ENCODE results near the gene FGF1.

The FGF1 gene

DNA sequence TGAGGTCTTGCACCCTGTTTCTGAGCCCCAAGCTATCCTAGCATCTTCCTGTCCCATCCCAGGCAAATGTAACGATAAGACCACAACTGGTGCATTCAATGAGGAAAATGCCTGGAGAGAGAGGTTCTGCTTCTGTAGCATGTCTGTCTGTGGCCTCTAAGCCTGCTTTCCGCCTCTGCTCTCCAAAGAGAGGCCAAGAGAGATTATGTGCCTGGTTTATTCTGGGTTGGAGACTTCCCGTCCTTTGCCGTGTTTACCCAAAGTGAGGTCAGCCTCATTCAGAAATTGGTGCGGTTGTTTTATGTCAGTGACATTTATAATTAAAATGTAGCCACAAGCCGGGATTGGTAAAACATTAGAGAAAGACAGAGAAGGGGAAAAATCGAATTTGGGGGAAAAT is 77.8 kb downstream of the FGF1 start:
- DNase-seq: no peak

DNA sequence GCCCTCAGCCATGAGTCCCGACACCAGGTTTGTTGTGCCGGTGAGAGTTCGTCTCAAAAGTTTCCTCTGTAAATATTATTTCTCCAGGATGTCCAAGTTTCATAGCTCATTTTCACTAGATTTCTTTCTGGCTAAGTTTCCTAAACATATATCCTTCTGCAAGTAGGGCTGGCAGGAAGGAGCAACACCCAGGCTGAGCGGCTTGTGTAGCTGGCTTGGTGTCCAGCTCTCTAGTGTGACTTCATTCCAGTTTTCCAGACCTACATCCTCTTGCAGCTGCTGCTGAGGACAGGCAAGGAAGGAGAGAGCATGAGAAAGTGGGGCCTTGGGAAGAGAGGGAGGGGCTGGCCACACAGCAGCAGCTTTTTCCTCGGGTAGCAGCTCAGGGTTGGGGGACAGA is 80.3 kb downstream of the FGF1 start:
- DNase-seq: no peak

DNA sequence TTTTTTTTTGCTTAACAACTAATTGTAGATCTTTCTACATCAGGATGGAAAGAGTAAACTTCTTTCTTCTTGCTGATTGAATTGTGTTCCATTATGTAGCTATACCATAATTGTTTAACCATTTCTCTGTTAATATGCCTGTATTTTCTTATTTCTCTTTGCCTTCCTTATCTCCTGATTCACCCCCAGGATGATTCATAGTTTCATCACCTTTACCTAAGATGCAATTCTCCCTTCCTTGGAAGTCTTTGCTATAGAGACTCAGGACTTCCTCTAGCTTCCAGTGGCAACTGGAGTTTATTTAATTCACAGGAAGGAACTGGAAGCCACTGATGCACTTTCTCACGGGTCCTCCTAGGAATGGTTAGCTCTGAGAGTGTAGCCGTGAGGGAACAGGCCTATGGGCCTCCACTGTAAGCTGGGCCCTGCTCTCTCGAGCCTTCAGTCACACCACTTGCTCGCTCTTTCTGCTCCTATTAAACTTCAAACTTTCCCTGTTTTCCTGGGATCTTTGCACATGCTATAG is 83.1 kb downstream of the FGF1 start:
- no peak for DNase-seq

DNA sequence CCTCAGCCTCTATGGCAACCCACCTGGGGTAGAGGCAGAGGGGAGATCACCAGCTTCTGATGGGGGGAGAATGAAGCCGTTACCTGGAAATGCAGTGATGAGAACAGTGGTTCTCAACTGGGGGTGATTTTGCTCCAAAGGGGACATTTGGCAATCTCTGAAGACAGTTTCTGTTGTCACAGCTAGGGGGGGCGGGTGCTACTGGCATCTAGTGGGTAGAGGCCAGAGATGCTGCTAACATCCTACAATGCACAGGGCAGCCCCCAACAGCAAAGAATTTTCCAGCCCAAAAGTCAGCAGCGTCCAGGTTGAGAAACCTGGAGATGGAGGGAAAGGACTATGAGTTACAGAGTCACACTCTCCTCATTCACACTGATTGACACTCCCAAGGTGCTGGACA is 84.5 kb downstream of the FGF1 start:
- DNase-seq: no peak

DNA sequence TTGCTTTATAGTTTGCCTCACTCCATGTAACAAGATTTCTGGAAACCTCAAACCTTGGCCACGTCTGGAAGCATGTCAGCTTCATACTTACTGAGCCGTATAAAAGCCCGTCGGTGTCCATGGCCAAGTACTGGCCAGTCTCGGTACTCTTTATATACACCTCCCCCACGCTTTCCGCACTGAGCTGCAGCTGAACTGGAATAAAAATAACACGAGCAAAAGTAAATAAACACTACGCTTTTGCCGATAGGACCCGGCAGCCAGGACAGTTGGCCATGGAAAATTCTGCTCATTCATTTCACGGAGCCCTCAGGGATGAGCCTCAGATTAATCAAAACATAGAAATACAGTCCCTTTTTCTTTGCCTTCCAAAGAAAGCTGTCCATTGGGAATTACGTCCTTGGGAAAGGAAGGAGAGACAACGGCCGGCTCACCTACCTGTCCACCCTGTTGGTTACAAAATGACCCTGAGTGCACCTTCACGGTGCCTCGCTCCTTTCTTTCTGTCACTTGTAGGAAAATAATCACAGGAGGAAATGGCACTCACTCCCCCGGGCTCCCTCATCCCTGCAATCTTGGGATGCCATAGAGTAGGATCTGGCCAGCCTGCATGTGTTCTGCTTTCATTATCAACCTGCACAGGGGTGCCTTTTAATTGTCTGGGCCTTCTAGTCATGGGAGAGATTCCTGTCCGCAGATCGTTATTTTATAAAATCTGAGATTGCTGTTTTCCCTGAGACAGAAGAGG is 85.1 kb downstream of the FGF1 start:
- no peak for DNase-seq

DNA sequence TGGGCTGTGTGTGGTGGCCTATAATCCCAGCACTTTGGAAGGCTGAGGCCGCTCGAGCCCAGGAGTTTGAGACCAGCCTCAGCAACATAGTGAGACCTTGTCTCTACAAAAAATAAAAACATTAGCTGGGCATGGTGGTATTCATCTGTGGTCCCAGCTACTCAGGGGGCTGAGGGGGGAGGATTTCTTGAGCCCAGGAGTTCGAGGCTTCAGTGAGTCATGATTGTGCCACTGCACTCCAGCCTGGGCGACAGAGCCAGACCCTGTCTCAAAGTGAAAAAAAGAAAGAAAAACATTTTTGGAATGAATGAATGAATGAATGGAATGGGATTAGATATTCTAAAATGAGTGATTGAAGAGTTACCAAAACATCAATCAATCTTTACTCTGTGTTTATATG is 85.8 kb downstream of the FGF1 start:
- no peak for DNase-seq

DNA sequence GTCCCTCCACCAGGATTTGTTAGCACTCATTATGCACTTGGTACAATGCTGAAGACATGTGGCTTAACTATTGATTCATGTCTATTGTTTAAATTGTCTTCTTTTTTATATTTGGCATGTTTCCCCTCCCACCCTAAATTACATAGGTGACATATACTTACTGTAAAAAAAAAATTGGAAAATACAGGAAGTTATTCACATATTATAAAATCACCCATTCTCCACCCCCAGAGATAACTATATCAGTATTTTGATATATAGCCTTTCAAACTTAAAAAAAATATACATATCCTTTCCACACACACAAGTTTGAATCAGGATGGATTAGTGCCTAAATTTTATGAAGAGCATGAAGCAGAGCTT is 87.6 kb downstream of the FGF1 start:
- no peak for DNase-seq

DNA sequence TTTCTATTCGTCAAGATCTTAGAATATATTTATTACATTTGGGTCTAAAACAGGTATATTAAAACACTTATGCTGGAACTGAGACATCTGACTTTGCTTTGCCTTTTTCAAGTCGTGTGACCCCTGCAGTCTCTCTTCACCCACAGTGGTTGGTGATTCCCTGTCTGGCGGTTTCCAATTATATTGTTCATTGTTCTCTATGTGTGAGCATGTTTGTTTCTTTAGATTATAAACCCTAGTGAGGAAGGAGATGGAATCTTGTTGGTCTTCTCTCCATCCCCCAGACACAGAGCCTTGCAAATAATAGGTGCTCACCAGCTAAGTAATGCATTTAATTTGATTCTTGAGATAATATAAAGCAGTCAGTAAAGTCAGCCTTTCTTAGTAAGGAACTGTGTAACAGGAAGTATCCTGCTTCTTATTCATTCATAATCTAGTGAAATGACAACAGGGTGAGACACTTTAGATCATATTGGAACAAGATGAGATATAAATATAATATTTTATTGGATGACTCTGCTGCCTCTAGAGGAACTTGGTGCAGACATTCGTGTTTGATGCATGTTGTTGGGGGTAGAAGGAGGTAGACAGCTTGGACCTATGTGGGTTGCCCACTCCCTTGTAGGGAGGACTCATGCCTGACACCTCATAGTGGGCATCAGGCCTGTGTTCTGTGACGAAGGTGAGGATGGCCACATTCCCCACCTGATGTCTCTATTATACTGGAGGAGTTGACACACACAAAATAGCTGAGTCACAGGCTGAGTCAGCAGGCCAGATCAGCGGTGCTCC is 88.1 kb downstream of the FGF1 start:
- DNase-seq: peak; percentile 89

DNA sequence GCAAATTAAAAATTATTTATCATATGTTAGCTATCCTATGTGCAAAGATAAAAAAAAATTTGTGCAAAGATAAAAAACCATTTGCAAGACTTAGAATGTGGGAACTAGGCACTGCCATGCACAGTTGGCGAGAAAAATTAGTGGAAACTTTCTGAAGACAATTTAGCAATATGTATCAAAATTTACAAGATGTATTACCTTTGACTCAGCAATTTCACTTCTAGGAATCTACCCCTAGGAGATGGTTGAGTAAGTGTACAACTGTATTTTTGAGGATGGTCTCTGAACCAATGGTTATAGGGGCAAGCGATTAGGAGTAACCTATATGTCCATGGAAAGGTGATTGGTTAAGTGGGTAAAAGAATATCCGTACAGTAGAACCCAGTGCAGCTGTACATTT is 88.9 kb downstream of the FGF1 start:
- no peak for DNase-seq

DNA sequence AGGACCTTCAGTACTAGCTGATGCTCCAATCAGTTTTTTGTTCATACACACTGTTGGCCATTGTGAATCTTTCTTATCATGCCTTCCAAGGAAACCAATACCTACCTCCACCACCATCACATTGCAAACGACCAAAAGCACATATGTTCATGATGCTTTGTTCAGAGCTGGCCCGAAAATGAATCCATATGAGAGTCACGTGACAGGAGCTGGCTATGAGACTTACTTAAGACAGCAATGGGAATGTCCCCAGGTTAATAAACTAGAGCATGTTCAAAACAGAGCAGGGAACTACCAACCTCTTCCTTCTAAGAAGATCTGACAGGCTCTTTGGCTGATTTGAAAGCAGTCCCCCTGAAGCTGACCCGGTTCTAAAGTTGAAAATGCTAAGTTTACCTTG is 93.5 kb downstream of the FGF1 start:
- DNase-seq: no peak

DNA sequence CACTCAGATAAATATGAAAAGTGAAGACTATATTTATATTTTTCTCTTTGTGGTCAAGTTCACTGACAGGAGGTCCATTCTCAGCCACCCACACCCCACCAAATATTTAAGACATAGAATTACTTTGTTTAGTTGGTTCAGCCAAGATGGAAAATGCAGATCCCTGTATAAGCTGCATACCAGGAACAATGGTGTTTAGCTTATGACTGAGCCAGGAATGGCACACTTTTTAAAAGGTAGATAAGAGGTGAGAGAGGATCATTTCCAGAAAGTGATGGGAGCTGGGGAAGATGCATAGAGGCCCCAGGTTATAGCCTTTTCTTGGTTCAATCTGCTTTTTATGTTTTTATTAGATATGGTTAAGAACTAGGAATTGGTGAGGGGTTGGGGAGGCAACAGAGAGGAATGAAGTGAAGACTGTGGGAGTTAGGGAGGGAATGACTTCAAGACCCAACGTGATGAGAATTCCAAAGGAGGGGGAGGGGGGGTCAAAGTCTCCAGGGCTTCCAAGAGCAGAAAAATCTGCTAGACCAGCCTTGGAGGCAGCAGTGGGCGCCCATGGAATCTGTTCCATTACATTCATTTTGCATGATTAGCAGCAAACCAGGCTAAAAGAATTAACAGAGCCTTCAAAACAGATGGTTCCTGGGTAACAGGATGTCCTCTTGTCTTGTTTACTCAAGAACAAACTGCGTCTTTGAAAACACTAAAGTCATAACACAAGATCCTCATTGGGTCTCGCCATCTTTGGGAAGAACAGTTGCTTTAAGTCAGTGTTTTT is 95.2 kb downstream of the FGF1 start:
- DNase-seq: peak; percentile 30

DNA sequence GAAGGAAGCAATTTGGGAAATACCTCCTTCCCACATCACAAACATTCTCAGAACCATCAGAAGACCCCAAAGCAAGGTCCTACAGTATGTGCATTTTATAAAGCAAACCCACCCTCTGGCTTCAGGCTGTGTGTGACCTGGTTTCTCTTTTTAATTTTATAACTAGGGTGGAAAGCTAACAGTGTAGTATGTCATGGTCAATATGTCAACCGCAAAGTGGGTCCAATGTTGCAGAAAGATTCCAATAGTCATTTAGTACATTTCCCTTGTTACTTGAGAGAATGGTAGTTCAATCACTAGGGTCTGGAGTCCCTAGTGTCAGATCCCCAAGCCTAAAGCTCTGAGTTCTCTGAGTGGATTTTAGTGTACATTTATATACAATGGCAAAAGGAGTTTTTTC is 96.2 kb downstream of the FGF1 start:
- no peak for DNase-seq

DNA sequence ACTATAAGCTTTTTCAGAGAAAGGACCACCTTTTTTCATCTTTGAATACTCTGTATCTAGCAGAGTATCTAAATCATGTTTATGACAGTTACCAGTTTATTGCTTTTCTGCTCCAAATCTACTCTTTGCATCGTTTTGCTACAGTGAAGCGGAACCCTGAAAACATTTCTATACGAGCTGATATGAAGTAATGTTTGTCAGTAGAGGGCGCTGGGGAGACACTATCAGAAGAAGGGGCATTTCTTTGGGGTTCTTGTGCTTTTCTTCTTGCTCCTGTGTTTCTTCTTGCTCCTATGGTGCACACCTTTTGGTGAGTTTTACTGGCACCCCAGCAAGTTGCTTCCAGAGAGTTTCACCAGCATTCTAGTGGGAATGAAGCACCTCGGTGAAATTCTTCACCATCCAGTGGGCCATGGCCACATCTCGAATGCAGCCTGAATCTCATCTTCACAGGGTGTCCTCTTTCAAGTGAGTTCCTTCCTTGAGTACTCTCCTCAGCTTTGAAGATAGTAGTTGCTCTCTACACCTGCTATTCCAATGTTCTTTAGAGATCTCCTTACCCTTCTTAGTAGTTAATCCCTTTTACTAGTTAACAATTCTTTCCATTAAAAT is 98.4 kb downstream of the FGF1 start:
- peak; percentile 46 for DNase-seq

DNA sequence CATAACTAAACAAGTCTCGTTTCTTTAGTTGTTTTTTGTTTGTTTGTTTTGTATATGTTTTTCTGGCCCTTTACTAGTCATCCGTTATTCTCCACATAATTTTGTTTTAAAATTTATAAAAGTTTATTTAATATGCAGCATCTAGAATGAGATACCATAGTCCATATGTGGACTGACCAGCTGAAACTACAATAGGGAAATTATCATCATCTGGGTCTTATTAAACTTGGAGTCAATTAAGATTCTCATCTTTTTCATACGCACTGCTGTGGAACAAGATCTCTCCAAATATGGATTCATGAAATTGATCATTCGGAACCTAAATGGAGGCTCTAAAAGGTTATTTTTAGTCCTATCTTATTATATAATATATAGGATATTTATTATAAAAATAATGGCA is 99.3 kb downstream of the FGF1 start:
- no peak for DNase-seq

DNA sequence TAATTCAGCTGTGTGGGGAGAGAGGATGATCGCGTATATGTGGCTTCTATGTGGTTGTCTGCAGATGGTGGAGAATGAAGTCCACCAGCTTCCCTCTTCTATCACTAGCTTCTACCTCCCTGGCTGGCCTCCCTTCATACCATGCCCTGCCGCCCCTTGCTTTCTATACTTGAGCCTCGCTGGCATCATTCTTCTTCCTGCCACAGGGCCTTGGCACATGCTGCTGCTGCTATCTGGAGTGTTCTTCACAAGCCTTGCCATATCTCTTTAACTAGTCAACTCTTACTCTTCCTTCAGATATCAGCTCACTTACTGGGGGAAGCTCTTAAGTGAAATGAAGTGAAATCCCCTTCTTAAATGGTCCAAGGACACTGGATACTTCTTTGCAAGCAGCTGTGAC is 100.4 kb downstream of the FGF1 start:
- DNase-seq: no peak

DNA sequence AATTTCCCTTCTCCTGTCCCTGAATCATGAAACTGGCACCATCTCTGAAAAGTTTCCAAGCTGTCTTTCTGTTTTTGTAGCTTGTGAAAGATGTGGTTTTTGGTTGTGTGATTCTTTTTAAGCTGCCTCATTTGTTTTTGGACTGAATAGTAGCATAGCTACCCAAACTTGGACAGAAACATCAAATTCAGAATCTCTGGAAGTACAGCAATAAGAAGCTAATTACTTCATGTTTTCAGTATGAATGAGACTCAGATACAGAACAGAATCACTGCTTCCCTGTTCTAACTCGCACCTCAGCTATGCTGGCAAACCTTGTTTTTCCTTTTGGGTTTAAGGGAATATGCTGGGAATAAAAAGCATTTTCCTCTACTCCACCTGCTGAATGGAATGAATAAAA is 101.0 kb downstream of the FGF1 start:
- no peak for DNase-seq

DNA sequence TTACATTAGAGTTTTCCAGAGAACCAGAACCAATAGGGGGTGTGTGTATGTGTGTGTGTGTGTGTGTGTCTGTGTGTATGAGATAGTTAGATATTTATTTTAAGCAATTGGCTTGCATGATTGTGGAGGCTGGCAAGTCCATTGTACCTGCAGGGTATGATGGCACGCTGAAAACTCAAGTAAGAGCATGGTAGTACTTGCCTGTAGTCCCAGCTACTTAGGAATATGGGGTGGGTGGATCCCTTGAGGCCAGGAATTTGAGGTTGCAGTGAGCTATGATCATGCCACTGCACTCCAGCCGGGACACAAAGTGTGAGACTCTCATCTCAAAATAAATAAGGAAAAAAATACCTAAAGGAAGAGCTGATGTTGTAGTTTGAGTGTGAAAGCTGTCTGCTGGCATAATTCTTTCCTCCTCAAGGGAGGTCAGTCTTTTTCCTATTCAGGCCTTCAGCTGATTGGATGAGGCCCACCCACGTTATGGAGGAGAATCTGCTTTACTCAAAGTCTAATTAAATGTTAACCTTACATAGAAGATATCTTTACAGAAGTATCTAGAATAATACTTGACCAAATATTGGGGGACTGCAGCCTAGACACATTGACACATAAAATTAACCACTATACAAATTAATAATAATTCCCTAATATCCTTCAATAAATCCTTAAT is 107.6 kb downstream of the FGF1 start:
- no peak for DNase-seq

DNA sequence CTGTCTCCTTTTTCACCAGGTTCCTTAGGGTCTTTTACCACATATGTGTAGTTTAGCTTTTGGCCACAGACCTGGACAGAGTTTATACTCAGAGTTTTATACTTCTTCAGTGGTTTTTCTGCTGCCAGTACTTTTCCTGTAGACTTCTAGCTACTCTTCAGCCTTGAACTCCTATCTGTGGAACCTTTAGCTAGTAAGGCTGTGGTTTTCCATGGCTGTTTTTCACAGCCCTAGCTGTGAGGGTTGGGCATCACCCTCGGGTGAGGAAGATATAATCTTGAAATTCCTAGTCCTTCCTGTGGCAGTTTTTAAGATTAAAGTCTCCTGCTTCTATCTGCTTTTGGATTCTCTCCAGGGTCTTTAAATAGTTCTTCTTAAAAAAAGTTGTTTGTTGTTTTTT is 109.1 kb downstream of the FGF1 start:
- DNase-seq: no peak

DNA sequence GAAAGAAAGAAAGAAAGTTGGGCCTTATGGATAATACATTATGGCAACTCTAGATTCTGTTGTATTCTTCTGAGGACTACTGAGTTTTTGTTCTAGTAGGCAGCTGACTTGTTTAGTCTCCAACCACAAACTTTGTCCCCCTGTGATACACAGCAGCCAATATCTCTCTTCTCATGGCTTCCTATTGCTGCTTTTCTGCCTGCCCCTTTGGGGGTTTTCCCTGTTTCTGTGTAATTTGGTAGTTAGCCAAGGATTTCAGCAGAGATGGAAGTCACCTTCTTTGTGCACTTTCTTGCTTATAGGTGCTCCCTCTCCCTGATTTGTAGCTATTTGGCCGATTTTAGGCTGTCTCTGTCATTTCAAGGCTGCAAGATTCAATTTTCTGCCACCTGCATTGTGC is 109.6 kb downstream of the FGF1 start:
- no peak for DNase-seq

DNA sequence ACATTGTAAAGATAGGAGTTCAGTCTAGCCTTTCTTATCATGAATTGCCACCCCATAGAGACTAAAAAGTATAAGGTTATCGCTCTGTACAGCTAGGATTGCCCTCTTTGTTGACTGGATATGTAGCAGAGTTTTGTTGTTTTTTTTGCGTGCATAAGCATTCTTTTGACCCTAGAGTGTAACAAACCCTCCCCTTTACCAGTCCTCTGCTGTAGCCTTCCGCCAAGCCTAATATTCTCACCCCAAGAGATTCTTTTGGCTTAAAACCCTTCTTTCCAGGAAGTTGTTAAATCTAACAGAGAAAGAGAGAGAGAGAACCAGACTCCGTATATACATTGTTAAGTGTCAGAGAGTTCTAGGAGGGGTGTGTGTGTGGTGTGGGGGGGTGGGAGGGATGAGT is 113.9 kb downstream of the FGF1 start:
- no peak for DNase-seq

DNA sequence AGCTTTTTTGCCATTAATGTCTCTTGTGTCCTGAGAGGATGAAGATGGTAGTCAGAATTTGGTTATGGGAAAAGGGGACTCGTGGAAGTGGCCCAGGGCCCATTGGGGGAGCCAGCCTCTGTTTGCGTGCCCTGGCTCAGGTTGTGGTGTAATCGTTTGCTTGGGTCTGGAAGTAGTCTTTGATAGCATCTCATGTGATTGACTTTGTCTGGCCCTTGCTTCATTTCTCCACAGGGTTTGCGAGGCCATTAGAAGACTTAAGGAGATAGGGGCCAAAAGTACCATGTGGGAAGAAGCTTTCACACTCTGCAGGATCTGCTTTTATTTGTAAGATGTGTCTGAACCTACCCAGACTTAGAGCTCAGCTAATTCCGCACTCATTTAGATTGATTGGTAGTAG is 114.5 kb downstream of the FGF1 start:
- DNase-seq: no peak

DNA sequence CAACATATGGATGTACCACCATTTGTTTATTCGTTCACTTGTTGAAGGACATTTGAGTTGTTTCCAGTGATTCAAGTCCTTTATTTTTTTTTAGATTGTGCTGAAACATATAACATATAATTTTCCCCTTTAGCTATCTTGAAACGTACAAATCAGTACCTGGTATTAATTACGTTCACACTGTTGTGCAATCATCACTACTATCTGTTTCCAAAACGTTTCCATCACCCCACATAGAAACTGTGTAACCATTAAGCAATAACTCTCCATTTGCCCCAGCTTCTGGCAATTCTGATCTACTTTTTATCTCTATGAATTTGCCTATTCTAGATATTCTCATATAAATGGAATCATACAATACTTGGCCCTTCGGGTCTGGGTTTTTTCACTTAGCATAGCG is 116.0 kb downstream of the FGF1 start:
- DNase-seq: no peak

DNA sequence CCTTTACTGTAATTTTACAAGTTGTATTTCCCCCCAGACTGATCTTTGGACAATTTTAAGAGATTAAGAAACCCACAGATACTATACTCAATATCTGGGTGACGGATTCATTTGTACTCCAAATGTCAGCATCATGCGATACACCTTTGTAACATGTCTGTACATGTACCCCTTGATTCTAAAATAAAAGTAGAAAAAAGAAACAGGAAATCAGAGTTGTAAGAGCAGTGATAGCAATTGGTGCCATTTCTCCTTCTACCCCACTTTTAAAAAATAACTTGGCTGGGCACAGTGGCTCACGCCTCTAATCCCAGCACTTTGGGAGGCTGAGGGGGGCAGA is 116.9 kb downstream of the FGF1 start:
- DNase-seq: no peak
